Measurements from ENCODE around the gene DNAH11. TPM values are rescaled to one million over a fixed set of nuclear protein-coding genes. Genes with fewer than 3 reads are reported as not detected.

DNAH11 gene
- total RNA-seq, 2 experiments from 2014 or later, result 0.15 to 0.28 TPM

GRCh38 chr7:21572331-21573313 is 29.8 kb downstream of the DNAH11 start:
- no peaks in the 10 kb centered on the region for H3K36me3 Mint-ChIP-seq

GRCh38 chr7:21579341-21580072 is 36.7 kb downstream of the DNAH11 start:
- Mint-ChIP-seq H3K4me1 (no peaks in the 10 kb centered on the region), H3K4me3 (no peak overlapping the region), H3K27me3 (peaks cover 15% of the 10 kb centered on the region), H3K36me3 (no peaks in the 10 kb centered on the region), H3K9me3 (ENCODE audit: low read depth) (no peaks in the 10 kb centered on the region), H3K27ac (no peak overlapping the region)
- CTCF ChIA-PET, result no interaction called here
- ATAC-seq, result no peak
- no peak for DNase-seq

More at GRCh38 chr7:21572331-21573313, 29.8 kb downstream of the DNAH11 start:
- no peaks in the 10 kb centered on the region for H3K4me1 Mint-ChIP-seq
- peaks cover 42% of the 10 kb centered on the region for H3K27me3 Mint-ChIP-seq
- no peak for ATAC-seq
- H3K9me3 Mint-ChIP-seq (ENCODE audit: low read depth), result no peaks in the 10 kb centered on the region
- CTCF ChIA-PET, result interaction anchor here (1.3 to 1.6 kb wide), 2 partner anchors 317 to 531 kb away, joined by 3 to 4 read pairs; no protein-coding TSS in a partner anchor
- no peak overlapping the region for H3K4me3 Mint-ChIP-seq
- DNase-seq, result no peak
- H3K27ac Mint-ChIP-seq, result no peak overlapping the region

- H3K4me3 Mint-ChIP-seq, result no peak overlapping the region
- peaks cover 15% of the 10 kb centered on the region for H3K27me3 Mint-ChIP-seq
- no peaks in the 10 kb centered on the region for H3K4me1 Mint-ChIP-seq
- no peaks in the 10 kb centered on the region for H3K9me3 Mint-ChIP-seq (ENCODE audit: low read depth)
- no peak overlapping the region for H3K27ac Mint-ChIP-seq
- no peaks in the 10 kb centered on the region for H3K36me3 Mint-ChIP-seq
- no peak for ATAC-seq
- no peak for DNase-seq
- CTCF ChIA-PET, result no interaction called here
Observed at GRCh38 chr7:21580073-21580521, 37.3 kb downstream of the DNAH11 start.

GRCh38 chr7:21585070-21585724 is 42.4 kb downstream of the DNAH11 start:
- no peak overlapping the region for H3K27ac Mint-ChIP-seq

GRCh38 chr7:21587139-21587784 is 44.4 kb downstream of the DNAH11 start:
- Mint-ChIP-seq H3K4me1 (no peaks in the 10 kb centered on the region), H3K27me3 (peaks cover 9% of the 10 kb centered on the region)

More at GRCh38 chr7:21585070-21585724, 42.4 kb downstream of the DNAH11 start:
- Mint-ChIP-seq H3K27me3 (peaks cover 7% of the 10 kb centered on the region), H3K36me3 (no peaks in the 10 kb centered on the region), H3K4me1 (no peaks in the 10 kb centered on the region), H3K4me3 (no peak overlapping the region), H3K9me3 (ENCODE audit: low read depth) (no peaks in the 10 kb centered on the region)
- ATAC-seq (no peak), DNase-seq (no peak)
- CTCF ChIA-PET, result no interaction called here

GRCh38 chr7:21596801-21597200 is 54.0 kb downstream of the DNAH11 start:
- no peaks in the 10 kb centered on the region for H3K4me1 Mint-ChIP-seq
- H3K4me3 Mint-ChIP-seq, result no peak overlapping the region

More at GRCh38 chr7:21587139-21587784, 44.4 kb downstream of the DNAH11 start:
- DNase-seq (no peak), ATAC-seq (no peak)
- no peaks in the 10 kb centered on the region for H3K36me3 Mint-ChIP-seq
- CTCF ChIA-PET, result no interaction called here
- no peak overlapping the region for H3K4me3 Mint-ChIP-seq
- H3K9me3 Mint-ChIP-seq (ENCODE audit: low read depth), result no peaks in the 10 kb centered on the region
- H3K27ac Mint-ChIP-seq, result no peak overlapping the region

GRCh38 chr7:21603462-21603861 is 60.6 kb downstream of the DNAH11 start:
- DNase-seq (no peak), ATAC-seq (no peak)
- CTCF ChIA-PET, result interaction anchor here (1.4 kb wide), 1 partner anchor 54 kb away, joined by 3 read pairs; no protein-coding TSS in a partner anchor
- no peaks in the 10 kb centered on the region for H3K36me3 Mint-ChIP-seq
- peaks cover 22% of the 10 kb centered on the region for H3K27me3 Mint-ChIP-seq
- no peak overlapping the region for H3K4me3 Mint-ChIP-seq
- peaks cover 4% of the 10 kb centered on the region for H3K4me1 Mint-ChIP-seq
- H3K9me3 Mint-ChIP-seq (ENCODE audit: low read depth), result no peaks in the 10 kb centered on the region
- H3K27ac Mint-ChIP-seq, result no peak overlapping the region

More at GRCh38 chr7:21596801-21597200, 54.0 kb downstream of the DNAH11 start:
- H3K27me3 Mint-ChIP-seq, result peaks cover 8% of the 10 kb centered on the region
- H3K9me3 Mint-ChIP-seq (ENCODE audit: low read depth), result no peaks in the 10 kb centered on the region
- ATAC-seq, result no peak
- CTCF ChIA-PET, result no interaction called here
- DNase-seq, result no peak
- H3K36me3 Mint-ChIP-seq, result no peaks in the 10 kb centered on the region
- H3K27ac Mint-ChIP-seq, result no peak overlapping the region

- H3K4me3 Mint-ChIP-seq, result no peak overlapping the region
- no peak for ATAC-seq
- CTCF ChIA-PET, result interaction anchor here (1.4 kb wide), 1 partner anchor 54 kb away, joined by 3 read pairs; no protein-coding TSS in a partner anchor
- DNase-seq, result no peak
- H3K27ac Mint-ChIP-seq, result no peak overlapping the region
- H3K4me1 Mint-ChIP-seq, result peaks cover 4% of the 10 kb centered on the region
- peaks cover 22% of the 10 kb centered on the region for H3K27me3 Mint-ChIP-seq
- H3K36me3 Mint-ChIP-seq, result no peaks in the 10 kb centered on the region
- H3K9me3 Mint-ChIP-seq (ENCODE audit: low read depth), result no peaks in the 10 kb centered on the region
Observed at GRCh38 chr7:21603972-21604749, 61.3 kb downstream of the DNAH11 start.

- Mint-ChIP-seq H3K36me3 (no peaks in the 10 kb centered on the region), H3K27me3 (peaks cover 18% of the 10 kb centered on the region), H3K4me1 (peaks cover 4% of the 10 kb centered on the region), H3K9me3 (ENCODE audit: low read depth) (no peaks in the 10 kb centered on the region), H3K27ac (no peak overlapping the region), H3K4me3 (no peak overlapping the region)
- CTCF ChIA-PET, result no interaction called here
- DNase-seq (no peak), ATAC-seq (no peak)
Observed at GRCh38 chr7:21605008-21605585, 62.3 kb downstream of the DNAH11 start.

GRCh38 chr7:21608465-21608864 is 65.6 kb downstream of the DNAH11 start:
- Mint-ChIP-seq H3K27ac (no peak overlapping the region), H3K36me3 (no peaks in the 10 kb centered on the region), H3K4me3 (no peak overlapping the region), H3K27me3 (peaks cover 20% of the 10 kb centered on the region), H3K9me3 (ENCODE audit: low read depth) (no peaks in the 10 kb centered on the region), H3K4me1 (peaks cover 4% of the 10 kb centered on the region)
- CTCF ChIA-PET, result no interaction called here
- ATAC-seq (no peak), DNase-seq (no peak)

- Mint-ChIP-seq H3K4me3 (no peak overlapping the region), H3K27ac (no peak overlapping the region), H3K36me3 (no peaks in the 10 kb centered on the region), H3K4me1 (no peaks in the 10 kb centered on the region), H3K9me3 (ENCODE audit: low read depth) (no peaks in the 10 kb centered on the region), H3K27me3 (peaks cover 13% of the 10 kb centered on the region)
- no peak for DNase-seq
- CTCF ChIA-PET, result no interaction called here
- ATAC-seq, result no peak
Observed at GRCh38 chr7:21611129-21611528, 68.3 kb downstream of the DNAH11 start.

GRCh38 chr7:21616091-21616490 is 73.3 kb downstream of the DNAH11 start:
- Mint-ChIP-seq H3K4me3 (no peak overlapping the region), H3K9me3 (ENCODE audit: low read depth) (no peaks in the 10 kb centered on the region)

More at GRCh38 chr7:21616091-21616490, 73.3 kb downstream of the DNAH11 start:
- Mint-ChIP-seq H3K27ac (no peak overlapping the region), H3K27me3 (peaks cover 9% of the 10 kb centered on the region), H3K36me3 (no peaks in the 10 kb centered on the region), H3K4me1 (no peaks in the 10 kb centered on the region)
- ATAC-seq (no peak), DNase-seq (no peak)
- CTCF ChIA-PET, result interaction anchor here (1.2 kb wide), 1 partner anchor 177 kb away, joined by 3 read pairs; no protein-coding TSS in a partner anchor
